Inferior parietal cortex (tissue), 1 donor: ENCODE results near the gene TCF7L1.
"Not testable (repeated sequence)": the region's sequence is repeated elsewhere in the genome, so short reads cannot be mapped to it uniquely, and the experiment has no call there.

Experiments
- DNase-seq: peaks from one replicate; pipeline ENCODE4 v3.0.0-alpha.2; 2016; ENCODE audit errors: extremely low spot score

TCF7L1 gene

DNA sequence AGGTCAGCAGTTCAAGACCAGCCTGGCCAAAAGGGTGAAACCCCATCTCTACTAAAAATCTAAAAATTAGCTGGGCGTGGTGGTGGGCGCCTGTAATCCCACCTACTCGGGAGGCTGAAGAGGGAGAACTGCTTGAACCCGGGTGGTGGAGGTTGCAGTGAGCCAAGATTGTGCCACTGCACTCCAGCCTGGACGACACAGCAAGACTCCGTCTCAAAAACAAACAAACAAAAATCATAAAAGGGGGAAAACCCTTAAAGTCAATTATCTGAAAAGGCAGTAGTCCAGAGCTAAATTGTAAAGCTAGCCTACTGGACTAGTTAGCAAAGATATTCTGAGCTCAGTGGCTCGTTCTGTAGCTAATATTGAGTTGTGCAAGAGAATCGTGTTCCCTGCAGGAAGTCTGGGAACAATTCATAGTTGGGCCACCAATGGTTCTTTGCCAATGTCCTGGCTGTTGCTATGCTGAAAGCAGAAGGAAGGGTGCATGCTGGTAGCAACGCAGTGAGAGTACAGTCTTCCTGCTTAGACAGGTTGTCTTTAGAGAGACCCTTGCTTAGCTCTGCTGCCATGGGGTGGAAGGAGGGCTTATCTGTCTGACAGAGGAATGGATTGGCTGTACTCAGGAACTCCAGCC, 190.3 kb downstream of the TCF7L1 start:
- DNase-seq: no peak

DNA sequence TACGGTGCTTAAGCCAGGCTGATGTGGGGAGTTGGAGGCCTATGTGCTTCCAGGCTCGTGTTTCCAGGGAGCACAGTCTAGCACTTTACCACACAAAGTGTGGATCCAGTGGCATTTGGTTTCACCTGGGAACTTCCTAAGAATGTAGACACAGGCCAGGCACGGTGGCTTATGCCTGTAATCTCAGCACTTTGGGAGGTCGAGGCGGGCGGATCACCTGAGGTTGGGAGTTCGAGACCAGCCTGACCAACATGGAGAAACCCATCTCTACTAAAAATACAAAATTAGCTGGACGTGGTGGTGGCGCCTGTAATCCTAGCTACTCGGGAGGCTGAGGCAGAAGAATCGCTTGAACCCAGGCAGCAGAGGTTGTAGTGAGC, 190.8 kb downstream of the TCF7L1 start:
- DNase-seq: not testable (repeated sequence)

DNA sequence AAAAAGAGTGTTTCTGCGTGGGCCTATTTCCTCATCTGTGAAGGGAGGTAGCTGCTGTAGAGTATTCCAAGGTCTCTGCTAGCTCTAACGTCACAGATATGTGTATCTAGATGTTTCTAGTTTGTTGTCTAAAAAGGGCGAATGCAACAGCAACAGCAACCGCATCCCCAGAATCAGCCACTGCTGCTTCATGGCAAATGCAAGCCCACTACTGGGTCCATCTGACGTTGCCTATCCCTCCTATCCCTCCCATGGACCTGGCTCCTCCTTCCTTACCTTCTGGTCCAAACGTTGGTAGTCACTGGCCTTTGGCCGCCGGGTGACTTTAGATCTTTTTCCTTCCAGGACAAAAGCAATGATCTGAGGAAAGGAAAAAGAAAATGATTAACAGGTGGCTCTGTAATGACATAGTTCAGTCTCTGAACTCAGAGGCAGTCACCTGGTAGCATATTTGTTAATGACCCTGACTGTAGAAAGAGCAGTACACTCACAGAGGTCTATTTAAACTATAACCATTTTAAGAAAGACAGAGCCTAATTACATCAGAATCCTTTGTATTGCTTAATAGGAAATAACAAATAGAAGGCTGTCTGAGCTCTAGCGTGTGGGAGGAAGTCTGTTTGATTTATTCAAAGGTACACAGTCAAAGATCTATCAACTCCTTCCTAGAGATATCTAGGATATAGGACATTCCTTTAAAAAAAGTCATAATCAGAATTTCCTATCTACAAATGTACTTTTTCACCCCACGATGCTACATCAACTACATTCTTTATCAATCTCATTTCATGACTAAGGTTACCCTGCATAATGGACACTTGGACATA, 191.7 kb downstream of the TCF7L1 start:
- no peak for DNase-seq

DNA sequence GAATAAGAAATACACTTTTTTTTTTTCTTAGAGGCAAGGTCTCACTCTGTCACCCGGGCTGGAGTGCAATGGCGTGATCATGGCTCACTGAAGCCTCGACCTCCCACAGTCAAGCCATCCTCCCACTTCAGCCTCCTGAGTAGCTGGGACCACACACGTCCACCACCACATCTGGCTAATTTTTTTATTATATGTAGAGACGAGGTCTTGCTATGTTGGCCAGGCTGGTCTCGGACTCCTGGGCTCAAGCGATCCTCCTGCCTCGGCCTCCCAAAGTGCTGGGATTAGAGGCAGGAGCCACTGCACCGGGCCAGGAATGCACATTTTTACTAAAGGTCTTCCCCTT, 192.2 kb downstream of the TCF7L1 start:
- no peak for DNase-seq

DNA sequence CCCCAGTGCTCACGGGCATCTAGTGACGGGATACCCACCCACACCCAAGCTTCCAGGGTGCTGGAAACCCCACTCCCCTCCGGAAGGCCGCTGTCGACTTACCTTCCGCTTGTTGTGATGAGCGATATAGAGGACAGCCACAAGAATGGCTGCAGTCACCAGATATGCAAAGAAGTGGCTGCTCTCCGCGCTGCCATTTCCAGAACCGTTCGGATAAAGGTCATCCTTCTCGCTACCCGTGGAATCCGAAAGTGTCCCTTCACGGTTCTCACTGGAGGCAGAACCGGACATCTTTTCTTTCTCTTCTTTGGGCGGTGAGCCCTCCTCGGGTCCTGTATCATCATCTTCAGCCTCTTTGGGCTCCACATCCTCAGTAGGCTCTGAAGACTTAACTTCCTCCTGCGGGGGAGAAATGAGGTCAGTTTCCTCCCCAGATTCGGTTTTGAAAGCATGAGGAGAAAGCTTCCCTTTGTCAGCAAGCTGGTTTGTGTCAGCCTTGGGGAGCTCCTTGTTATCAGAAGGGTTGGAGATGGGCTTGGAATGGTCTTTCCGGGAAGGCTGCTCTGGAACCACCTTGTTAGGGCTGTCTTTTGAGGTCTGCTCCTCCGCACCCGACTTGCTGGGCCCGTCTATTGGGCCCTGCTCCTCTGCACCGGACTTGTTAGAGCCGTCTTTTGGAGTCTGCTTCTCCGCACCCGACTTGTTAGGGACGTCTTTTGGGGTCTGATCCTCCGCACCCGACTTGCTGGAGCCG, 193.4 kb downstream of the TCF7L1 start:
- peak; percentile 28 for DNase-seq

DNA sequence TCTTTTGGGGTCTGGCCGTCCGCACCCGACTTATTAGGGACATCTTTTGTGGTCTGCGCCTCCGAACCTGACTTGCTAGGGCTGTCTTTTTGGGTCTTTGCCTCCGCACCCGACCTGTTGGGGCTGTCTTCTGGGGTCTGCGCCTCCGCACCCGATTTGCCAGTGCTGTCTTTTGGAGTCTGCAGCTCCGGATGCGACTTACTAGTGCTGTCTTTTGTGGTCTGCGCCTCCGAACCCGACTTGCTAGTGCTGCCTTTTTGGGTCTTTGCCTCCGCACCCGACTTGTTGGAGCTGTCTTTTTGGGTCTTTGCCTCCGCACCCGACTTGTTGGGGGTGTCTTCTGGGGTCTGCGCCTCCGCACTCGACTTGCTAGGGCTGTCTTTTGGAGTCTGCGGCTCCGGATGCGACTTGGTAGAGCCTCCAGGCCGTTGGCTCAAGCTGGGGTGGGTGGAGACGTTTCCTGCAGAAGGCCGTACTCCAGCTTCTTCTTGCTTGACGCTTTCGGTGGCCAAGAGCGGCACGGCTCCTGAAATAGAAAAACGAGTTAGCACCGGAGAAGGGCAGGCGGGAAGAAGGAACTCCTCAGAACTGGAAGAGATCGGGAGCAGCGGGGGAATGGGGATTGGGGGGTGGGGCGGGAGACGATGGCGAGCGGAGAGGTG, 194.1 kb downstream of the TCF7L1 start:
- DNase-seq: no peak

DNA sequence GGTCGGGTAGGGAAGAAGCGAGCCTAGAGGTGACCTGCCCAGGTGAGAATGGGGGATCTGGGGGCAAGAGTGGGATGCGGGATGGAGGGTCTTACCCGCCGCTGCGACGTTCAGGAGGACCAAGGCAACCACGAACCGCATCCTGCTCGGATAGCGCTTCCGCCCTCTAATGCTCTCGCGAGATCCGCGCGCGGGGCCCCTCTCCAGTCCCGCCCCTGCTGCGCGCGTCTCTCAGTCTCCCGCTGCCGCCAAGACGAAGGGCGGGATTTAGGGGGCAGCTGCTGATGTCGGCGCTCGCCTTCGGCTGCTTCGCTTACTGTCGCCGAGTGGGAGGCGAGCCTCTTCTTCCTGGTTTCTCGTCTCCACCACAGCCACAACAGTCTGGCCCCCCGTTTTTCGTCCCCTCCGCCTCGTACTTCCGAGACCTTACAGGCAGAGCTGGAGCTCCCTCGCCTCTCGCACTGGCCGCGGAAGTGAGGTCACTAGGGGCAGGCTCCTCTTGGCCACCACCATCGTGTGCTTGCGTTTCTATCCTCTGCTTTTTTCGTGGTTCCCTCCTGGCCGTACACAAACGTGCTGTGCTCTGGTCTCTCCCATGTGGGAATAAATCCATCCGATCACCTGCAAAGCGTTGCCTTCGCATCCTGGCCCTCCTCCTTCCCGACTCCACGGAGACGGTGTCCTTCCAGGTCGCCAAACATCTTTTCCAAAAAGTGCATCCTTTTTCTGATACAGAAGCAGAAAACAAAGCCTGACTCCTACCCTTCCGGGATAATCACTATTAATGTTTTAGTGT, 194.8 kb downstream of the TCF7L1 start, which contains the start of gene TGOLN2:
Gene TGOLN2, minus strand, starts transcription at position 168 of the 796 bp plus-strand sequence. Its CDS starts 27 bp downstream, at position 141.
- peak; percentile 93 for DNase-seq

DNA sequence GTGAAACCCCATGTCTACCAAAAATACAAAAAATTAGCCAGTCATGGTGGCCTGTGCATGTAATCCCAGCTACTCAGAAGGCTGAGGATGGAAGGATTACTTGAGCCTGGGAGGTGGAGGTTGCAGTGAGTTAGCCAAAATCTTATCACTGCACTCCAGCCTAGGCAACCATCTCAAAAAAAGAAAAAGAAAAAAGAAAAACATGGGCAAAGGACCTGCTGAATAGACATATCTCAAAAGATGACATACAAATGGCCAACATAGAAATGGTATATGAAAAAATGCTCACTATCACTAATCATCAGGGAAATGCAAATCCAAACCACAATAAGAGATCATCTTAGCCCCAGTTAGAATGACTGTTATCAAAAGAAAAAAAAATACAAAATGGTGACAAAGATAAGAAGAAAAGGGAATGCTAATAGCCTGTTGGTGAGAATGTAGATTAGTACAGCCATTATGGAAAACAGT, 196.0 kb downstream of the TCF7L1 start:
- no peak for DNase-seq

DNA sequence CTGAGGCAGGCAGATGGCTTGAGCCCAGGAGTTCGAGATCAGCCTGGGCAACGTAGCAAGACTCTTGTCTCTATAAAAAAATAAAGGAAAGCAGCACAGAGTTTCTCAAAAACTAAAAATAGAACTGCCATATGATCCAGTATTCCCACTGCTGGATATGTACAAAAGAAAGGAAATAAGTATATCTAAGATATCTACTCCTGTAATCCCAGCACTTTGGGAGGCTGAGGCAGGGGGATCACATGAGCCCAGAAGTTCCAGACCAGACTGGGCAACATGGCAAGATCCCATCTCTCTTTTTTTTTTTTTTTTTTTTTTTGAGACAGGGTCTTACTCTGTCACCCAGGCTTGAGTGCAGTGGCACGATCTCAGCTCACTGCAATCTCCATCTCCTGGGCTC, 196.5 kb downstream of the TCF7L1 start:
- DNase-seq: not testable (repeated sequence)

DNA sequence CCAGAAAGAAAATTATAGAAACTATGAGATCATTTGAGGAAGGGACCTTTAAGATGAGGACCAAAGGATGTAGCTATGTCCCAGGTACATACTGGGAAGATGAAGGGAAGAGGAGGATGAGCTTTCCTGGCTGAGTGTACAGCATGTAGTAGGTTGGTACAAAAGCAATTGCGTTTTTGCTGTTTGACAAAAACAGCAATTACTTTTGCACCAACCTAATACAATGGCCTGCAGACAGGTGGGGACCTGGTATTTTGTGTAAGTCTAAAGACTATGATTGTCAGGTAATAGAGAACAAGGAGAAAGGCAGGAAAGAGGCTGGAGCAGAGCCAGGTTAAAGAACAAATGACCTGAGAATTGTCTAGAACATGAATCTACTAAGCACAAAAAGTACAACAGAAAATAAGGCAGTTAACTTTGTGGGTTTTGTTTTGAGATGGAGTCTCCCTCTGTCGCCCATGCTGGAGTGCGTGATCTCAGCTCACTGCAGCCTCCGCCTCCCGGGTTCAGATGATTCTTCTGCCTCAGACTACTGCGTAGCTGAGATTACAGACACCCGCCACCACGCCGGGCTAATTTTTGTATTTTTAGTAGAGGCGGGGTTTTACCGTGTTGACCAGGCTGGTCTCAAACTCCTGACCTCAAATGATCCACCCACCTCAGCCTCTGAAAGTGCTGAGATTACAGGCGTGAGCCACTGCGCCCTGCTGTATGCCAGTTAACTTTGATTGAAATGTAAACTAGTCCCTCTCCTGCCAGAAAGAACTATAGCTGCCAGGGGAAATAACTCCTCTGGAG, 197.8 kb downstream of the TCF7L1 start:
- no peak for DNase-seq

DNA sequence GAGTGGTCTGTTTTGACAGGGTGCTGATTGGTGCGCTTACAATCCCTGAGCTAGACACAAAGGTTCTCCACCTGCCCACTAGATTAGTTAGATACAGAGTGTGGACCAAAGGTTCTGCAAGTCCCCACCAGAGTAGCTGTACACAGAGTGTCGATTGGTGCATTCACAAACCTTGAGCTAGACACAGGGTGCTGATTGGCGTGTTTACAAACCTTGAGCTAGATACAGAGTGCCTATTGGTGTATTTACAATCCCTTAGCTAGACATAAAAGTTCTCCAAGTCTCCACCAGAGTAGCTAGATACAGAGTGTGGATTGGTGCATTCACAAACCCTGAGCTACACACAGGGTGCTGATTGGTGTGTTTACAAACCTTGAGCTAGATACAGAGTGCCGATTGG, 200.7 kb downstream of the TCF7L1 start:
- not testable (repeated sequence) for DNase-seq

DNA sequence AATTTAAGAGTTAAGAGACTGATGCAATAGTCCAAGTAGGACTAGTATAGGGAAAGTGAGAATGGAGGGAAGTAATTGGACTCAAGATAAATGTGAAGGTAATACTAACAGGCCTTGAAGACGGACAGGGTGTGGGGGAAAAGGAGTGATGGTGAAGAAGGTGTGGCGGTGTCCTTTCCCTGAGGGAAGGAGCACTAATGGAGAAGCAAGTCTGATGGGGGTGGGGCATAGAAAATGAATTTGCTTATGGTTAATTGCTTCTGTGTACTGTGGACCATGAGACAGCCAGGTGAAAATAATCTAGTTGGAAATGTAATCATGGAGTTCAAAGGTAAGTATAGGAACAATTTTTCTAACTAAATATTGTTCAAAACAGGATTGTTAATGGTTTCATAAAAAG, 201.7 kb downstream of the TCF7L1 start:
- no peak for DNase-seq

DNA sequence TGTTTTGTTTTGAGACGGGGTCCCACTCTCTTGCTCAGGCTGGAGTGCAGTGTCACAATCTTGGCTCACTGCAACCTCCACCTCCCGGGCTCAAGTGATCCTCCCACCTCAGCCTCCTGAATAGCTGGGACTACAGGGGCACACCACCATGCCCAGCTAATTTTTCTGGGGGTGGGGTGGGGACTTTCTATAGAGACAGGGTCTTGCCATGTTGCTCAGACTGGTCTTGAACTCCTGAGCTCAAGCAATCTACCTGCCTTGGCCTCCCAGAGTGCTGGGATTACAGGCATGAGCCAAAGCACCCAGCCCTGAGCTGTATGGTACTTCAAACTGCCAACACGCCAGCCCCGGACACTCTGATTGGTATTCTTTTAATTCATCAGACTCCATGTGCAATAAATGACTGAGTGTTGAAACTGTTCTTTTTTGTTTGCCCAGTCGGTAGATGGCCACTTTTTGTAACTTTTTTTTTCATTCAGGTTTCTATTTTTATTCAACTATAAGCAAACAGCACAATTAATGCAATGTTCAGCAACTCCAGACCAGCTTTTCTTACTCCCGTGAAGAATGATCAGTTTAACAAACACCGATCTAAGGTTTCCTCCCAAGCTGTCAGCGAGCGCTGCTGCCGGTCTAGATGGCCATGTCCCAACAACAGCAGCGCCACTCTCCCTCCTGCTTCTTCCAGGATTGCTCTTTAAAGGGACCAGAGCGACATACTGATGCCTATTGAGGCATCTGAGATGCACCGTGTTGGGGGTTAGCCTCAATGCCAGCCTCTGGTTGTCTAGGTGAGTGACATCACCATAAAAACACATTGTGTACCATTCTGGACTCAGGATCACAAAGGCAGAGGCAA, 207.1 kb downstream of the TCF7L1 start:
- DNase-seq: peak; percentile 5

DNA sequence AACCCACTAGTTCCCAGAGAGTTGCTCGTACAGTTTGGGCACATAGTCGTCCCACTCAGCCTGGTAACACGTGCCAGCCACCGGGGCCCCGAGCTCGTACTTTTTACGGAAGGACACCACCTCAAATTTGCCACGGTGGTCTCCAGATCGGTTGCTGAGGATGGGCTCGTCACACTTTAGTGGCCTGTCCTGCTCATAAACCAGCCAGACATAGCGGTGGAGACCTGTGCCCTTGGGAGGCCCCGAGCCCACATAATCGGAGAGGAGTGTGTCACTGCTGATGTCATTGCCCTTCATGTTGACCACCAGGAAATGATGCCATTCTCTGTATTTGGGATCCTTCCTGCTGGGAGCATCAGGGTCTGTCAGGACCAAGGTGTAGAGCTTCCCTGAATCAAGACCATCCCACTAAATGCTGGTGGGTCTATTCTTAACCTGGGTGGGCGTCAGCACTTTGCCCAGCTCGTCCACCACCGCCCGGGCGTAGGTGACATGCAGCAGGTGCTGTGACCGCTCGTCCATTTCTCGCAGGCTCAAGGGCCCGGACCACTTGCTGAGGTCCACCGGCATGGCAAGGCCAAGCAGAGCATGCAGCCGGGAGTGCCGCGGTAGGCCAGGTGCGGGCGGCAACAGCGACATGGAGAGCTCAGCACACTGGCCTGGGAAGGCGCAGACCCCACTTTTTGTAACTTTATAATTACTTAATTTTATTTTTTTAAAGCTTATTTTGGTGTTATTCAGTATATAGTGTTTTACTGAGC, 208.3 kb downstream of the TCF7L1 start:
- no peak for DNase-seq

DNA sequence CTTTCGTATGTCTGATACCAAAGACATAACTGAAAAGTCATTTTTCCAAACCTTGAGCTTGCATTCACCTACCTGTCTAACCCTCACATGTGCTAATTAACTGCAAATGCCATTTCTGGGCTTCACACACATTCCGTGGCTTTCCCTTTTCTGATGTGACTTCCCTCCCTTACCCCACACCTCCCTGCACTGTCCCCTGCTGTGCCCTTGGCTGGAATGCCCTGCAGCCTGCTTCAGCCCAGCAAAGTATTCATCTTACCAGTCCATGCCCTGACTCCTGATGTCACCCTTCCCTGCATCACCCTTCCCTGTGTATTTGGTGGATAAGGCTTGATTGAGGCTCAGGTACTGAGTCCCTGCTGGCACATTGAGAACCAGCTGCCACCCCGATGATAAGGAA, 209.0 kb downstream of the TCF7L1 start:
- DNase-seq: no peak

DNA sequence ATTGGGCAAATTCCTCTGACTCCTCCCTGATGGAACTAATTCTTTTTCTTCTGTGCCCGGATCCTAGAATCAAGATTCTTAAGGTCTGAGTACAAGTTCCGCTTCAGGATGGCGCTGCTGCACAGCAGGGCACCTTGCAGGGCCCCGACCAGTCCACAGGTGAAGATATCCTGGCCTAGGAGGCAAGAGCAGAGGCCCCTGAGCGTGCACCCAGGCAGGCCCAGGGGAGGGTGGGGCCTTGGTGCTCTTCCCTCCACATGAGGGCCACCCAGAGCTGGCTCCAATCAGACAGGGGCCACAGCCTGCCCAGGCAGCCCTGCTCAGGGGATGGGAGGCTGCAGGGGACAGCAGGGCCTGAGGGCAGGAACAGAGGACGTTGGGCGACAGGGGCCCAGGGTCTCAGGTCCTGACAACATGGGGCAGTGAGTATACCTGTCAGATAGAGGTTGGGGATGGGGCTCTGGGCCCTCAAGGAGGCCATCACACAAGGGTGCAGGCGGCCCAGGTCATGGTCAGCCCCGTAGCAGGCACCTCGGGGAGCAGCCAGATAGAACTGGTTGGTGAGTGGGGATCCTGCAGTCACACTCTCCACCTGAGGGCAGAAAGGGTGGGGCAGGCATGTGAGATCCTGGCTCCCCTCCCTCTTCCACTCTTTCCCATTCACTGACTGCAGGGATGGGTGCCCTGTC, 210.2 kb downstream of the TCF7L1 start:
- DNase-seq: not testable (repeated sequence)

DNA sequence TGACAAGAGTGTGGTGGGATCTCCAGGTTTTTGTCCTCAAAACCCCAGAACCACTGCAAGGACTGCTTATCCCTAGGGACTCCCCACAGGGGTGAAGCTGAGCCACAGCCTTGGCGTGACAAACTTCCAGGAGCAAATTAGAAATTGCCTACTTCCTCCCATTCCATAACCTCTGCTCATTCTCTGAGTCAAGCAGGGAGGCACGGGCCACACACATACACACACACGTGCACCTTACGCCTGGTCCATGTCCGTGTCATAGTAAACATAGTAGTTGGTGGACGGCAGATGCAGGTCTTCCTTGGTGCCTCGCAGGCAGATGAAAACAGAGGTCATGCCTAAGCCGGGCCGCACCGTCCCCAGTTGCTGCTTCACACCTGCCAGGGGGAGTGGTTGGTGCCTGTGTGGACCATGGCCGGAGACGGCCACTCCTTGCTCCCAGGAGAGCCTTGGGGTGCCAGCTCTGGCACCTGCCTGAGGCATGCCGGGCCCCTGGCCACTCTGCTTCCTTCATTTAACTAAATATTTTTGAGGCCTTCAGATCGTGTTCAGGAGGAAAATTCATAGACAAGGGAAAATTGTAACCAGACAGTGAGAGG, 211.3 kb downstream of the TCF7L1 start:
- no peak for DNase-seq

DNA sequence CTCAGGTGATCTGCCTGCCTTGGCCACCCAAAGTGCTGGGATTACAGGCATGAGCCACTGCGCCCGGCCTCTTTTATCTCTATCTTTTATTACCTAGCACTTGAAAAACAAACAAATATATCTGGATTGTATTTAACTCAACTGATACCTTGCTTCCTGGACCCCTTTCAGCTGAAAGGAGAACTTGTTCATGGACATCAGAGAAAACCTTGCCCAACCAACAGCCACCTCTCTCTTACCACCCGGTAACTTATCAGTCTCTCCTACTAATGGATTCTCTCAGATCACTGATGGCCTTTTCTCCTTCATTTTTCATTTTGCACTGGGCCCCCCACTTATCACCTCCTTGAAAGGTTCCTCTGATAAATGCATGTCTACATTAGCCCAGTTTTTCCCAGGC, 214.4 kb downstream of the TCF7L1 start:
- DNase-seq: no peak
